ENCODE results near the gene PDE9A. TPM values are rescaled to one million over a fixed set of nuclear protein-coding genes. Genes with fewer than 3 reads are reported as not detected.

The PDE9A gene
- total RNA-seq, 4 donors from 2014 or later, result 2.9 to 16.9 (median 7.0) TPM

- no peak for ATAC-seq (ENCODE audit: low FRiP score)
- TF ChIP-seq, protein P1, sequence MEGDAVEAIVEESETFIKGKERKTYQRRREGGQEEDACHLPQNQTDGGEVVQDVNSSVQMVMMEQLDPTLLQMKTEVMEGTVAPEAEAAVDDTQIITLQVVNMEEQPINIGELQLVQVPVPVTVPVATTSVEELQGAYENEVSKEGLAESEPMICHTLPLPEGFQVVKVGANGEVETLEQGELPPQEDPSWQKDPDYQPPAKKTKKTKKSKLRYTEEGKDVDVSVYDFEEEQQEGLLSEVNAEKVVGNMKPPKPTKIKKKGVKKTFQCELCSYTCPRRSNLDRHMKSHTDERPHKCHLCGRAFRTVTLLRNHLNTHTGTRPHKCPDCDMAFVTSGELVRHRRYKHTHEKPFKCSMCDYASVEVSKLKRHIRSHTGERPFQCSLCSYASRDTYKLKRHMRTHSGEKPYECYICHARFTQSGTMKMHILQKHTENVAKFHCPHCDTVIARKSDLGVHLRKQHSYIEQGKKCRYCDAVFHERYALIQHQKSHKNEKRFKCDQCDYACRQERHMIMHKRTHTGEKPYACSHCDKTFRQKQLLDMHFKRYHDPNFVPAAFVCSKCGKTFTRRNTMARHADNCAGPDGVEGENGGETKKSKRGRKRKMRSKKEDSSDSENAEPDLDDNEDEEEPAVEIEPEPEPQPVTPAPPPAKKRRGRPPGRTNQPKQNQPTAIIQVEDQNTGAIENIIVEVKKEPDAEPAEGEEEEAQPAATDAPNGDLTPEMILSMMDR (IDR thresholded peaks at IDR 0.05), result no peak
- no peak for DNase-seq (ENCODE audit: low spot score)
Measured at GRCh38 chr21:42680429-42680828, 27.0 kb downstream of the PDE9A start.

- TF ChIP-seq, protein P1 (IDR thresholded peaks at IDR 0.05), result no peak
- no peak for ATAC-seq (ENCODE audit: low FRiP score)
- no peak for DNase-seq (ENCODE audit: low spot score)
Measured at GRCh38 chr21:42681296-42682206, 28.1 kb downstream of the PDE9A start.

- no peak for ATAC-seq (ENCODE audit: low FRiP score)
- TF ChIP-seq, protein P1 (IDR thresholded peaks at IDR 0.05), result no peak
- DNase-seq (ENCODE audit: low spot score), result no peak
Measured at GRCh38 chr21:42682661-42683210, 29.3 kb downstream of the PDE9A start.

DNA sequence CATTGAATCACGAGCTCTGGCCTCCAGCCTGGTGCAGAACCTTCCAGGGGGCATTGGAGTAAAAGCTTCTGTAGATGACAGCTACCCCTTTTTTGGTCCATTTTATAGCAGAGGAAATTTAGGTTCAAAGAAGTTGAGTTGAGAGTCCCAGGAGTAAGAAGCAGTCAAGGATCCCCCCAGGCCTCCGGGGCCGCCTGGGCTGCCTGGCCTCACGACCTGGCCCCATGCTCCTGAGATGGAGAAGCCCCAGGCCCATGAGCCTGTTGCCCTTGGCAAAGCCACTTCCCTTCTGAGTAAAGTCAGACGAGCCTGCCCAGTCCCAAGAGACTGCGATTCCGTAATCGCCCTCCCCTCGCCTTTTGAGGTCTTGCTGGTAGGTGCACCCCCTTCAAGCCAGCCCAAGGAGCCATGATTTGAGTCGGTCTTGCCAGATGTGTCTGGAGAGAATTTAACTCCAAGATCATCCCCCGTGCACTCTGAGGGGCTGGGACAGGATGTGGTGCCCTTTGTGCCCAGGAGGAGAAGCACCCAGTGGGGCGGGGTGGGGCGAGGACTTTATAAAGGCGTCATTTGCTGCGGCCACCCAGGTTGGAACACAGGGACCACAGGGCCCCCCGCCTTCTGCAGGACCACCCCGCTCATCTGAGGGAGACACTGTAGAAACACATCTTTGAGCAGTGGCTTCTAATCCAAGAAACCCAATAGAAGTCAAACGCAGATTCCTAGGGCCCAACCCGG, 30.1 kb downstream of the PDE9A start:
- ATAC-seq (ENCODE audit: low FRiP score) (no peak), DNase-seq (ENCODE audit: low spot score) (no peak)
- TF ChIP-seq, protein P1 (IDR thresholded peaks at IDR 0.05), result no peak

- no peak for DNase-seq (ENCODE audit: low spot score)
Measured at GRCh38 chr21:42684109-42684916, 30.9 kb downstream of the PDE9A start.

GRCh38 chr21:42685036-42685435, 31.6 kb downstream of the PDE9A start:
- no peak for ATAC-seq (ENCODE audit: low FRiP score)

More at GRCh38 chr21:42684109-42684916, 30.9 kb downstream of the PDE9A start:
- TF ChIP-seq, protein P1 (IDR thresholded peaks at IDR 0.05), result no peak
- no peak for ATAC-seq (ENCODE audit: low FRiP score)

More at GRCh38 chr21:42685036-42685435, 31.6 kb downstream of the PDE9A start:
- TF ChIP-seq, protein P1 (IDR thresholded peaks at IDR 0.05), result no peak
- no peak for DNase-seq (ENCODE audit: low spot score)
